ENCODE data around the gene MRPS23.

Gene MRPS23

DNA sequence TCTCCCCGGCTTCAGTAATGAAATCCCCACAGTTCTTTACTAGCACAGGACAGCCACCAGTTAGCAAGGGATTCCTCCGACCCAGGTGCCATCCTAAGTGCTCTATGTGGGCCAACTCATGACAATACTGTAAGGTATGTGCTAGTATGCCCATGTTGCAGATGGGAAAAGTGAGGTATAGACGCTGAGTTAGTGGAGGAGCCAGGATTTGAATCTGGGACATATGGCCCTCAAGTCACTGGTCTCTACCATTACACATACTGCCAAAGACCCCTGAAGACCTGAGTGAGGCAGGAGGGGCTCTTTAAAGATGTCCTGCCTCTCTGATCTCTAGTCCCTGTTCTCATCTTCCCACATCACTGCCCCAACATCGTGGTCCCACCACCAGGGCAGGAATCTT lies 36.2 kb upstream of the MRPS23 start:
- DNase-seq (ENCODE audit: low read depth): no peak

GRCh38 chr17:57885148-57885915 lies 35.5 kb upstream of the MRPS23 start:
- H3K4me3 ChIP-seq (ENCODE audit: low read length): no peak overlapping the region
- no peak for DNase-seq (ENCODE audit: low read depth)
- TF ChIP-seq, protein P1, sequence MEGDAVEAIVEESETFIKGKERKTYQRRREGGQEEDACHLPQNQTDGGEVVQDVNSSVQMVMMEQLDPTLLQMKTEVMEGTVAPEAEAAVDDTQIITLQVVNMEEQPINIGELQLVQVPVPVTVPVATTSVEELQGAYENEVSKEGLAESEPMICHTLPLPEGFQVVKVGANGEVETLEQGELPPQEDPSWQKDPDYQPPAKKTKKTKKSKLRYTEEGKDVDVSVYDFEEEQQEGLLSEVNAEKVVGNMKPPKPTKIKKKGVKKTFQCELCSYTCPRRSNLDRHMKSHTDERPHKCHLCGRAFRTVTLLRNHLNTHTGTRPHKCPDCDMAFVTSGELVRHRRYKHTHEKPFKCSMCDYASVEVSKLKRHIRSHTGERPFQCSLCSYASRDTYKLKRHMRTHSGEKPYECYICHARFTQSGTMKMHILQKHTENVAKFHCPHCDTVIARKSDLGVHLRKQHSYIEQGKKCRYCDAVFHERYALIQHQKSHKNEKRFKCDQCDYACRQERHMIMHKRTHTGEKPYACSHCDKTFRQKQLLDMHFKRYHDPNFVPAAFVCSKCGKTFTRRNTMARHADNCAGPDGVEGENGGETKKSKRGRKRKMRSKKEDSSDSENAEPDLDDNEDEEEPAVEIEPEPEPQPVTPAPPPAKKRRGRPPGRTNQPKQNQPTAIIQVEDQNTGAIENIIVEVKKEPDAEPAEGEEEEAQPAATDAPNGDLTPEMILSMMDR (IDR thresholded peaks at IDR 0.05; ENCODE audit: insufficient read depth, low read depth, low read length, missing control alignments): no peak

More for the DNA sequence above, 36.2 kb upstream of the MRPS23 start:
- no peak overlapping the region for H3K4me3 ChIP-seq (ENCODE audit: low read length)
- TF ChIP-seq, protein P1 (IDR thresholded peaks at IDR 0.05; ENCODE audit: insufficient read depth, low read depth, low read length, missing control alignments): no peak

GRCh38 chr17:57881783-57882351 lies 32.0 kb upstream of the MRPS23 start:
- H3K4me3 ChIP-seq (ENCODE audit: low read length): no peak overlapping the region
- no peak for DNase-seq (ENCODE audit: low read depth)
- TF ChIP-seq, protein P1 (IDR thresholded peaks at IDR 0.05; ENCODE audit: insufficient read depth, low read depth, low read length, missing control alignments): no peak

- H3K4me3 ChIP-seq (ENCODE audit: low read length): no peak overlapping the region
- no peak for DNase-seq (ENCODE audit: low read depth)
- TF ChIP-seq, protein P1 (IDR thresholded peaks at IDR 0.05; ENCODE audit: insufficient read depth, low read depth, low read length, missing control alignments): no peak
Observed at GRCh38 chr17:57881143-57881542, 31.3 kb upstream of the MRPS23 start.

- peak; percentile 62 for DNase-seq (ENCODE audit: low read depth)
- TF ChIP-seq, protein P1 (IDR thresholded peaks at IDR 0.05; ENCODE audit: insufficient read depth, low read depth, low read length, missing control alignments): no peak
- no peak overlapping the region for H3K4me3 ChIP-seq (ENCODE audit: low read length)
Observed at GRCh38 chr17:57880086-57880456, 30.2 kb upstream of the MRPS23 start.

- no peak overlapping the region for H3K4me3 ChIP-seq (ENCODE audit: low read length)
- TF ChIP-seq, protein P1 (IDR thresholded peaks at IDR 0.05; ENCODE audit: insufficient read depth, low read depth, low read length, missing control alignments): no peak
- DNase-seq (ENCODE audit: low read depth): no peak
Observed at GRCh38 chr17:57879437-57880085, 29.7 kb upstream of the MRPS23 start.

Measured in epithelial cell of esophagus (primary cell).